ENCODE results near the gene DUOXA1. TPM values are rescaled to one million over a fixed set of nuclear protein-coding genes. Genes with fewer than 3 reads are reported as not detected.
"Not testable (repeated sequence)": the region's sequence is repeated elsewhere in the genome, so short reads cannot be mapped to it uniquely, and the experiment has no call there.

DUOXA1 gene
- total RNA-seq, 3 donors from 2014 or later: 0.80 to 3.3 (median 1.0) TPM

- H3K4me3 ChIP-seq: no peak overlapping the region
- intact Hi-C loops (cut with DNase I; ENCODE audit: low total_unique reads): no loop called here
- H3K36me3 ChIP-seq: no peaks in the 10 kb centered on the region
- DNase-seq (ENCODE audit: low spot score in 2 of 2): no peak
- H3K27me3 ChIP-seq: peaks cover 0 to 6% of the 10 kb centered on the region in 2 donors
- TF ChIP-seq CTCF (IDR thresholded peaks at IDR 0.05): no peak
- TF ChIP-seq POLR2A (IDR thresholded peaks at IDR 0.05): no peak
- TF ChIP-seq POLR2AphosphoS5 (IDR thresholded peaks at IDR 0.05): no peak
- no peaks in the 10 kb centered on the region for H3K9me3 ChIP-seq
- H3K27ac ChIP-seq: no peak overlapping the region
- H3K4me1 ChIP-seq: no peaks in the 10 kb centered on the region
These were observed 11.0 kb upstream of the DUOXA1 start for GRCh38 chr15:45140557-45141250.

GRCh38 chr15:45139770-45140169 lies 10.1 kb upstream of the DUOXA1 start:
- H3K27me3 ChIP-seq: peaks cover 0 to 12% of the 10 kb centered on the region in 2 donors
- intact Hi-C loops (cut with DNase I; ENCODE audit: low total_unique reads): no loop called here

GRCh38 chr15:45138814-45139765 lies 9.4 kb upstream of the DUOXA1 start:
- Histone ChIP-seq H3K4me1 (no peaks in the 10 kb centered on the region), H3K9me3 (no peaks in the 10 kb centered on the region), H3K27ac (no peak overlapping the region), H3K27me3 (peaks cover 0 to 19% of the 10 kb centered on the region in 2 donors), H3K4me3 (no peak overlapping the region), H3K36me3 (no peaks in the 10 kb centered on the region)
- intact Hi-C loops (cut with DNase I; ENCODE audit: low total_unique reads): no loop called here
- TF ChIP-seq POLR2A (IDR thresholded peaks at IDR 0.05) (no peak), POLR2AphosphoS5 (IDR thresholded peaks at IDR 0.05) (no peak), CTCF (IDR thresholded peaks at IDR 0.05) (no peak)
- DNase-seq (ENCODE audit: low spot score in 2 of 2): no peak

More at GRCh38 chr15:45139770-45140169, 10.1 kb upstream of the DUOXA1 start:
- DNase-seq (ENCODE audit: low spot score in 2 of 2): no peak
- no peaks in the 10 kb centered on the region for H3K4me1 ChIP-seq
- H3K36me3 ChIP-seq: no peaks in the 10 kb centered on the region
- H3K27ac ChIP-seq: no peak overlapping the region
- no peaks in the 10 kb centered on the region for H3K9me3 ChIP-seq
- TF ChIP-seq CTCF (IDR thresholded peaks at IDR 0.05) (no peak), POLR2AphosphoS5 (IDR thresholded peaks at IDR 0.05) (no peak), POLR2A (IDR thresholded peaks at IDR 0.05) (no peak)
- no peak overlapping the region for H3K4me3 ChIP-seq

GRCh38 chr15:45137703-45138102 lies 8.0 kb upstream of the DUOXA1 start:
- Histone ChIP-seq H3K4me3 (no peak overlapping the region), H3K27ac (no peak overlapping the region), H3K4me1 (no peaks in the 10 kb centered on the region), H3K27me3 (peaks cover 0 to 28% of the 10 kb centered on the region in 2 donors), H3K9me3 (no peaks in the 10 kb centered on the region), H3K36me3 (no peaks in the 10 kb centered on the region)
- intact Hi-C loops (cut with DNase I; ENCODE audit: low total_unique reads): no loop called here
- no peak for TF ChIP-seq POLR2A (IDR thresholded peaks at IDR 0.05)
- no peak for TF ChIP-seq CTCF (IDR thresholded peaks at IDR 0.05)
- no peak for TF ChIP-seq POLR2AphosphoS5 (IDR thresholded peaks at IDR 0.05)
- DNase-seq (ENCODE audit: low spot score in 2 of 2): no peak

GRCh38 chr15:45136378-45136764 lies 6.7 kb upstream of the DUOXA1 start:
- Histone ChIP-seq H3K27ac (no peak overlapping the region), H3K27me3 (peaks cover 0 to 31% of the 10 kb centered on the region in 2 donors), H3K4me1 (no peaks in the 10 kb centered on the region), H3K9me3 (no peaks in the 10 kb centered on the region), H3K4me3 (no peak overlapping the region), H3K36me3 (no peaks in the 10 kb centered on the region)
- DNase-seq (ENCODE audit: low spot score in 2 of 2): no peak
- TF ChIP-seq CTCF (IDR thresholded peaks at IDR 0.05) (no peak), POLR2A (IDR thresholded peaks at IDR 0.05) (no peak), POLR2AphosphoS5 (IDR thresholded peaks at IDR 0.05) (no peak)
- intact Hi-C loops (cut with DNase I; ENCODE audit: low total_unique reads): no loop called here

GRCh38 chr15:45135705-45136377 lies 6.2 kb upstream of the DUOXA1 start:
- H3K4me3 ChIP-seq; H3K9me3 ChIP-seq; H3K27ac ChIP-seq; H3K36me3 ChIP-seq; intact Hi-C loops (cut with DNase I; ENCODE audit: low total_unique reads); H3K4me1 ChIP-seq; DNase-seq (ENCODE audit: low spot score in 2 of 2): not testable (repeated sequence)
- H3K27me3 ChIP-seq: peaks cover 0 to 31% of the 10 kb centered on the region in 2 donors

All from breast epithelium (tissue), 4 donors.